PFSK-1 (cell line): ENCODE results near the gene NEURL2.

Experiments used
- POLR2AphosphoS5 ChIP-seq: IDR thresholded peaks from 2 replicates; pipeline ENCODE4 v1.6.1; 2012; ENCODE audit warnings: low read depth, mild to moderate bottlenecking, control low read depth, low read length, moderate library complexity
- TF ChIP-seq, protein P1 (sequence below), 2 experiments: IDR thresholded peaks; 2 replicates each; pipeline versions ENCODE4 v1.6.1 to v1.8.0; 2011 to 2012; ENCODE audit warnings: low read depth in 2 of 2, low read length in 2 of 2, control low read depth in 1 of 2, inconsistent platforms in 1 of 2, mild to moderate bottlenecking in 1 of 2, moderate library complexity in 1 of 2; ENCODE audit not compliant: insufficient read depth in 1 of 2

DNA sequence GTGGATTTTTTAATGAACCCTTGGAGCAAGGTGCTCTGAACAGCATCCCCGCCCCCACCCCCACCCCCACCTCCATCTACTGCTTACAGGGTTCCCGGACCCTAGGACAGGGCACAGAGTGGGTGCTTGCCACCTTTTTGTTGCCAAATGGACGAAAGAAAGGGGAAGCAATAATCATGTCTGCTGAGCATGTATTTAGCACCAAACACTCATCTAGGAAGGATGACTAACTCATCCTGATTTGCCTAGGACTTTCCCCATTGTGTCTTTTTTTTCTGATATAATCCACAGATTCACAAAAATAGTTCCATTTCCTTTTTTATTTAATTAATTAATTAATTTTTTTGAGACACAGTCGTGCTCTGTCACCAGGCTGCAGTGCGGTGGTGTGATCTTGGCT is 22.1 kb upstream of the NEURL2 start:
- TF ChIP-seq POLR2AphosphoS5 = no peak
- TF ChIP-seq, protein P1, sequence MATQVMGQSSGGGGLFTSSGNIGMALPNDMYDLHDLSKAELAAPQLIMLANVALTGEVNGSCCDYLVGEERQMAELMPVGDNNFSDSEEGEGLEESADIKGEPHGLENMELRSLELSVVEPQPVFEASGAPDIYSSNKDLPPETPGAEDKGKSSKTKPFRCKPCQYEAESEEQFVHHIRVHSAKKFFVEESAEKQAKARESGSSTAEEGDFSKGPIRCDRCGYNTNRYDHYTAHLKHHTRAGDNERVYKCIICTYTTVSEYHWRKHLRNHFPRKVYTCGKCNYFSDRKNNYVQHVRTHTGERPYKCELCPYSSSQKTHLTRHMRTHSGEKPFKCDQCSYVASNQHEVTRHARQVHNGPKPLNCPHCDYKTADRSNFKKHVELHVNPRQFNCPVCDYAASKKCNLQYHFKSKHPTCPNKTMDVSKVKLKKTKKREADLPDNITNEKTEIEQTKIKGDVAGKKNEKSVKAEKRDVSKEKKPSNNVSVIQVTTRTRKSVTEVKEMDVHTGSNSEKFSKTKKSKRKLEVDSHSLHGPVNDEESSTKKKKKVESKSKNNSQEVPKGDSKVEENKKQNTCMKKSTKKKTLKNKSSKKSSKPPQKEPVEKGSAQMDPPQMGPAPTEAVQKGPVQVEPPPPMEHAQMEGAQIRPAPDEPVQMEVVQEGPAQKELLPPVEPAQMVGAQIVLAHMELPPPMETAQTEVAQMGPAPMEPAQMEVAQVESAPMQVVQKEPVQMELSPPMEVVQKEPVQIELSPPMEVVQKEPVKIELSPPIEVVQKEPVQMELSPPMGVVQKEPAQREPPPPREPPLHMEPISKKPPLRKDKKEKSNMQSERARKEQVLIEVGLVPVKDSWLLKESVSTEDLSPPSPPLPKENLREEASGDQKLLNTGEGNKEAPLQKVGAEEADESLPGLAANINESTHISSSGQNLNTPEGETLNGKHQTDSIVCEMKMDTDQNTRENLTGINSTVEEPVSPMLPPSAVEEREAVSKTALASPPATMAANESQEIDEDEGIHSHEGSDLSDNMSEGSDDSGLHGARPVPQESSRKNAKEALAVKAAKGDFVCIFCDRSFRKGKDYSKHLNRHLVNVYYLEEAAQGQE (IDR thresholded peaks at IDR 0.05; ENCODE audit: insufficient read depth in 1 of 2, low read depth in 2 of 2, low read length in 2 of 2) = no peak
